Activated CD8-positive, alpha-beta T cell treated with anti-CD3 and anti-CD28 coated beads for 36 hours (primary cell): Measurements from ENCODE around the gene NCKAP5L. TPM values are rescaled to one million over a fixed set of nuclear protein-coding genes. Genes with fewer than 3 reads are reported as not detected.

Experiments used
- ATAC-seq: fragments of 200-7000 bp; cut with Tn5 transposase; one replicate; pipeline ENCODE4 v1.10.0; 2021; ENCODE audit warnings: mild to moderate bottlenecking, moderate library complexity
- CTCF ChIA-PET: fragments of 350-600 bp; sonication (Branson Sonifier 250); formaldehyde crosslinking; loops from one replicate; lab custom pipeline; 2021; ENCODE audit warnings: antibody characterized with exemption; lab: Charles Lee
- POLR2A ChIA-PET: fragments of 350-600 bp; sonication (Branson Sonifier 250); formaldehyde crosslinking; loops from one replicate; lab custom pipeline; 2021; ENCODE audit warnings: antibody characterized with exemption; lab: Charles Lee
- DNase-seq: peaks from one replicate; pipeline ENCODE4 v3.0.0-alpha.2; 2020
- H3K27ac Mint-ChIP-seq: one replicate; pipeline ENCODE4 v1.8.0; 2021; ENCODE audit warnings: mild to moderate bottlenecking, mixed read lengths
- H3K27me3 Mint-ChIP-seq: one replicate; pipeline ENCODE4 v1.8.0; 2021; ENCODE audit warnings: mixed read lengths
- H3K36me3 Mint-ChIP-seq: one replicate; pipeline ENCODE4 v1.8.0; 2021; ENCODE audit warnings: low read depth, mixed read lengths
- H3K4me1 Mint-ChIP-seq: one replicate; pipeline ENCODE4 v1.8.0; 2021; ENCODE audit warnings: low read depth, mixed read lengths
- H3K4me3 Mint-ChIP-seq: one replicate; pipeline ENCODE4 v1.8.0; 2021; ENCODE audit warnings: mild to moderate bottlenecking, moderate library complexity, mixed read lengths
- H3K9me3 Mint-ChIP-seq: one replicate; pipeline ENCODE4 v1.8.0; 2021; ENCODE audit warnings: mixed read lengths
- CTCF ChIP-seq: fragments of 200-600 bp; IDR thresholded peaks from one replicate; pipeline ENCODE4 v1.8.0; 2022; ENCODE audit warnings: antibody characterized with exemption, mild to moderate bottlenecking
- intact Hi-C: fragments of 100-400 bp; cut with micrococcal nuclease; formaldehyde crosslinking; loops from one replicate; pipeline ENCODE4 v1.10.0; 2022
- total RNA-seq, 2 experiments: library from RNA; stranded (reverse); gene quantifications; one replicate each; pipeline ENCODE4 v1.2.3, GENCODE V29; 2021

The NCKAP5L gene
- total RNA-seq, 2 experiments from 2014 or later: 5.5 to 5.7 TPM

- intact Hi-C loops: no loop called here
- POLR2A ChIA-PET: interaction anchor here (0.7 to 1.2 kb wide), 2 partner anchors 12 to 68 kb away, joined by 3 to 4 read pairs; partner anchors contain the start of gene BCDIN3D
These were observed 26.8 kb upstream of the NCKAP5L start for GRCh38 chr12:49854976-49855375.

GRCh38 chr12:49853671-49854070 is 25.5 kb upstream of the NCKAP5L start:
- Mint-ChIP-seq H3K27me3 (no peaks in the 10 kb centered on the region), H3K36me3 (no peaks in the 10 kb centered on the region), H3K27ac (no peak overlapping the region), H3K9me3 (no peaks in the 10 kb centered on the region), H3K4me3 (no peak overlapping the region), H3K4me1 (no peaks in the 10 kb centered on the region)
- DNase-seq (no peak), ATAC-seq (no peak)
- ChIA-PET POLR2A (no interaction called here), CTCF (no interaction called here)
- no peak for TF ChIP-seq CTCF
- intact Hi-C loops: no loop called here

More at GRCh38 chr12:49854976-49855375, 26.8 kb upstream of the NCKAP5L start:
- H3K36me3 Mint-ChIP-seq: no peaks in the 10 kb centered on the region
- no peak for DNase-seq
- no peaks in the 10 kb centered on the region for H3K9me3 Mint-ChIP-seq
- H3K4me3 Mint-ChIP-seq: no peak overlapping the region
- H3K27ac Mint-ChIP-seq: no peak overlapping the region
- no peaks in the 10 kb centered on the region for H3K4me1 Mint-ChIP-seq
- H3K27me3 Mint-ChIP-seq: peaks cover 3% of the 10 kb centered on the region
- CTCF ChIA-PET: interaction anchor here (0.8 to 1.3 kb wide), 3 partner anchors 12 to 112 kb away, joined by 3 to 4 read pairs (median 3); no protein-coding TSS in a partner anchor
- ATAC-seq: no peak
- TF ChIP-seq CTCF: no peak

- peaks cover 18% of the 10 kb centered on the region for H3K4me1 Mint-ChIP-seq
- H3K4me3 Mint-ChIP-seq: no peak overlapping the region
- no peak for DNase-seq
- intact Hi-C loops: no loop called here
- no peaks in the 10 kb centered on the region for H3K27me3 Mint-ChIP-seq
- no peak overlapping the region for H3K27ac Mint-ChIP-seq
- ChIA-PET CTCF (interaction anchor here (0.8 to 3.0 kb wide), 7 partner anchors 9 to 120 kb away, joined by 3 to 8 read pairs (median 5); partner anchors contain the start of gene TMBIM6), POLR2A (interaction anchor here (1.3 kb wide), 1 partner anchor 11 kb away, joined by 3 read pairs; no protein-coding TSS in a partner anchor)
- TF ChIP-seq CTCF: no peak
- no peaks in the 10 kb centered on the region for H3K9me3 Mint-ChIP-seq
- ATAC-seq: no peak
- H3K36me3 Mint-ChIP-seq: peaks cover 4% of the 10 kb centered on the region
These were observed 18.9 kb upstream of the NCKAP5L start for GRCh38 chr12:49847161-49847560.

- no peak for TF ChIP-seq CTCF
- CTCF ChIA-PET: interaction anchor here (1.3 to 4.1 kb wide), 6 partner anchors 21 to 121 kb away, joined by 3 to 19 read pairs (median 5); no protein-coding TSS in a partner anchor
- DNase-seq: no peak
- H3K4me3 Mint-ChIP-seq: no peak overlapping the region
- POLR2A ChIA-PET: interaction anchor here (1.3 kb wide), 1 partner anchor 9 kb away, joined by 3 read pairs; no protein-coding TSS in a partner anchor
- H3K27ac Mint-ChIP-seq: no peak overlapping the region
- no peak for ATAC-seq
- H3K4me1 Mint-ChIP-seq: peaks cover 25% of the 10 kb centered on the region
- no peaks in the 10 kb centered on the region for H3K27me3 Mint-ChIP-seq
- no peaks in the 10 kb centered on the region for H3K9me3 Mint-ChIP-seq
- H3K36me3 Mint-ChIP-seq: peaks cover 4% of the 10 kb centered on the region
- intact Hi-C loops: no loop called here
These were observed 17.8 kb upstream of the NCKAP5L start for GRCh38 chr12:49846032-49846431.

- Mint-ChIP-seq H3K27ac (peak overlapping the region; percentile 91), H3K9me3 (no peaks in the 10 kb centered on the region), H3K27me3 (no peaks in the 10 kb centered on the region), H3K36me3 (peaks cover 4% of the 10 kb centered on the region), H3K4me1 (peaks cover 28% of the 10 kb centered on the region), H3K4me3 (peak overlapping the region; percentile 94)
- DNase-seq (no peak), ATAC-seq (no peak)
- ChIA-PET POLR2A (interaction anchor here (1.2 to 1.7 kb wide), 3 partner anchors 16 to 102 kb away, joined by 3 to 6 read pairs (median 5); partner anchors contain the start of genes NCKAP5L and TMBIM6), CTCF (interaction anchor here (1.0 to 7.0 kb wide), 8 partner anchors 23 to 195 kb away, joined by 3 to 36 read pairs (median 6); partner anchors contain the start of gene TMBIM6)
- TF ChIP-seq CTCF: no peak
- intact Hi-C loops: no loop called here
These were observed 15.7 kb upstream of the NCKAP5L start for GRCh38 chr12:49843876-49844437.
